Kidney glomerular epithelial cell (primary cell): Measurements from ENCODE around the gene NR3C1.

ENCODE experiments used
- DNase-seq: peaks from one replicate; lab custom pipeline; 2025; lab: John Stamatoyannopoulos, UW

The NR3C1 gene

DNA sequence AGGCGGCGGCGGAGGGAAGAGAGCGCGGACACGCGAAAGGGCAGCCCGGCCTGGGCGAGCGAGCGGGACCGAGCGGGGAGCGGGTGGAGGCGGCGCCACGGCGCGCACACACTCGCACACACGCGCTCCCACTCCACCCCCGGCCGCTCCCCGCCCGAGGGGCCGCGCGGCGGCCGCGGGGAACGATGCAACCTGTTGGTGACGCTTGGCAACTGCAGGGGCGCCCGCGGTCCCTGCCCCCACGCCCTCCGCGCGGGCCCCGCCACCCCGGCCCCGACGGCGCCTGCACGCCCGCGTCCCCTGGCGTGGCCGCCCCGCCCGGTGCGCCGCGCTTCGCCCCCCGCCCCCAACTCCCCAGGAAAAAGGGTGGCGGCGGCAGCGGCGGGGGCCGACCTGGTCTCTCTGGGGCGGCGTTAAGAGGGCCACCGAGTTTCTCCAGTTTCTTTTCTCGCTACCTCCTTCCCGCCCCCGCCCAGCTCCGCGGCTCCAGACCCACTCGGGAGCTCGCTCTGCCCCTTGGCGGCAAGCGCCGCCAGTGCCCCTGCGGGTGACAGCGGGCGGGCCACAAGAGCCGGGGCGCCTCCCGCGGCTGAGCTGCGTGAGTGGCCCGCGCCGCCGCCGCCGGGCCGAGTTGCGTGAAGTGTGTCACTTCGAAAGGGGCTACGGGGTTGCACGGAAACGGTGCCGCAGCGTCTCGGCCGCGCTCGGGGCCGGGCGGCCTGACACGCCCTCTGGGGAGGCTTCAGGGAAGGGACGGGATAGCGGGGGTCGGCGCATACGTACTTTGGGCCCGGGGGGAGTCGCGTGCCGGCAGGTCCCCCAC is at the start of gene NR3C1:
TSS of gene NR3C1 (minus strand) at position 94 of the 823 bp plus-strand sequence. CDS start 2,847 bp downstream, outside the sequence.
- DNase-seq, result peak; percentile 76

DNA sequence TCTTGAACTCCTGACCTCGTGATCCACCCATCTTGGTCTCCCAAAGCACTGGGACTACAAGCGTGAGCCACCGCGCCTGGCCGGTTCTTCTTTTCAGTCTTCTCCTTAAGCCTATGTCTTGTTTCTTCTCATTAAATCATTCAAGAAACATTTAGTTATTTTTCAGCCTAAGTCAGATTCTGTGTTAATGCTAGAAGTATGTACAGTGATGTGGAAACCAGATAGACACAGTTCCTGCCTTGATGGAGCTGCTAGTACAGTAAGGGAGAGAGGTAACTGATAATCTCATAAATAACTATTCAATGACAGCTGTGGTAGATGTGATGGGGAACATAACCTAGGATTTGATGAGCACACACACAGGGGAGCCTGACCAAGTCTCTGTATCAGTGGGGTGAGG is 46.3 kb upstream of the NR3C1 start:
- no peak for DNase-seq

DNA sequence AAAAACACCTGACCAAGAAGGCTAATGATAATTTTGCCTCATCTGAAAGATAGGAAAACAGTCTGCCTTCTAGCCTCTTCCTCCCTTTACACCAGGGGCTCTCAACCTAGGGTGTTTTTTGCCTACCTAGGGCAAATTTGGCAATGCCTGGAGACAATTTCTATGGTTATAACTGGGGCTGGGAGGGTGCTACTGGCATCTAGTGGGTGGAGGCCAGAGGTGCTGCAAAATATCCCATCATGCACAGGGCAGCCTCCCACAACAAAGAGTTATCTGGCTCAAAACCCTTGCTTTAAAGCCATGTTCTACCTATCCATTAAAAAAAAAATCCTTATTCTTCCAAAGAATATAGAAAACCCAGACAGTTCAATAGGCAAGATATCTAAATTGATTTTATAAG is 45.0 kb upstream of the NR3C1 start:
- no peak for DNase-seq

DNA sequence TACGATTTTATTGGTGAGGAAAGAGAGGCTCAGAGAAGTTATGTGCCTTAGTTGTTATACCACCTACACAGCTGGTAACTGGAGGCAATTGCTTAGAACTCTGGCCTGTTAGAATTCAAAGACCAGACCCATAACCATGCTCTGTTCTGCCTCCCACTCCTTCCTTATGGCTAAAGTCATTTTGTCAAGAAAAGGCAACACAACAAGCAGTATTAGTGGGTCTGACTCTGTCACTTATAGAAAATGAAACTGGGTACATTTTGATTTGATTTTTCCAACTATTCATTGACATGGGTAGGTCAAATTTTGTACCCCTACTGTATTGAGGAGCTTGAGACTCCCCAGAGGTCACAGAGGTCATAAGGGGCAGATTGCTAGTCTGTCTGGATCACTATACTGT is 44.5 kb upstream of the NR3C1 start:
- DNase-seq, result no peak

DNA sequence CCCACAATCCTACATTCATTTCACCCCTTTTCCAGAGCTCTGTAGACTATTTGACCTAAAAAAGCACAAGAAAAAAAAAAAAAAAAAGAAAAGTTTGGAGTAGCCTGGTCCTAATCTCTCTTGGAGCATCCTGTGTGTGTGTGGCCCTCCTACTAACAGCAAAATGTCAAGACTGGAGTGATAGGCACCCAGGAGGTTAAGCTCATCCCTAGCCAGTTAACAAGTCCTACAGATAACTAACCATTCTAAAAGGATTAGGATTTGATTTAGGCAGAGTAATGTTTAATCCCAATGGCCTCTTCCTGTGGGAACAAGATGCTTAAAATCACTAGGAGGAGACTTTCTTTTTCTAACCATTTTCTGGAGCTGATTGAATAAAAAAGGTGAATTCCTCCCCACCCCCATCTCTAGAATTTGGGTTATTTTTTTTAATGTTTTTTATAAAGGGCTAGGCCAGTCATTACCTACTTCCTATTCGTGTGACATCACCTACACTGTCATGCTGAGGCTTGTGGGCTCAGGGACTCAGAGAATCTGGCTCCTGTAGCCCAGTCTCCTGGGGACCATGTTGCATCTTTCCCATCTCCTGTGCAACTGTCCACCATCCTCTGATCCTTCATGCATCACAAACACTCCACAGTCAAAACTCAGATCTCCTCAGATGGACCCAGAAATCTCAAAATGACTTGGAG is 43.2 kb upstream of the NR3C1 start:
- no peak for DNase-seq

DNA sequence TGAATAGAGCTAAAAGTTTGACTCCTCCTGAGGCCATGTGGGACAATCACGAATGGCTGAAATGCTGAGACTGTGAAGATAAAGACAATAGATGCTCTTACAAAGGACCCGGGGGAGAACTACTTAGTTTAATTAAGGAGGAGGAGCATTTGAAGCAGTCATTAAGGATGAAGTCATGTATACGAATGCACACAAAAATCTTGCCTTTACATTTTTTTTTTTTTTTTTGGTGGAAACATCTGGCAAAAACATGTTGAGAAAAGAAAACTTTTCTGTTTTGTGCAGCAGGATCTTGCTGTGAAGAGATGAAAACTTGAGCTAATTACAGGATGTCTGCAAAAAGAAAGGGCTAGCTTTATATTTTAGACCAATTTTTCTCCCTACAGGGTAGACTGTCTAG is 42.3 kb upstream of the NR3C1 start:
- DNase-seq, result no peak

DNA sequence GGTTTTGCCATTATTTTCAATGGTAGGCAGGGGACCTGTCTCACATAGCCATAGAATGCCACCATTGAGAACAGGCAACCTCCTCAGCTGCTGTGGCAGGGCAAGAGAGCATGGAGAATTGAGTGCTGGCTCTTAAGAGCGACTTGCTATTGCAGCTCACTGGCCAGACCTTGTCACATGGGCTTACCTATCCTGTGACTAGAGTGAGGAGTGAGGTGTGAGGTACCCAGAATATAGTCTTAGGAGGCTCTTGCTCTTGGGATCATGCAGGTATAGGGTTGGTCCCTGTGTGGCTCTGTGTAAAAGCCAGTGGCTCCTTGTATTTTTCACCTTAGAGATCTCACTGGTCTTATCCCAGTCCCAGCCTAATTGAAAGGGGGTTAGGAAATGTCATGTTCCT is 39.8 kb upstream of the NR3C1 start:
- DNase-seq, result no peak

DNA sequence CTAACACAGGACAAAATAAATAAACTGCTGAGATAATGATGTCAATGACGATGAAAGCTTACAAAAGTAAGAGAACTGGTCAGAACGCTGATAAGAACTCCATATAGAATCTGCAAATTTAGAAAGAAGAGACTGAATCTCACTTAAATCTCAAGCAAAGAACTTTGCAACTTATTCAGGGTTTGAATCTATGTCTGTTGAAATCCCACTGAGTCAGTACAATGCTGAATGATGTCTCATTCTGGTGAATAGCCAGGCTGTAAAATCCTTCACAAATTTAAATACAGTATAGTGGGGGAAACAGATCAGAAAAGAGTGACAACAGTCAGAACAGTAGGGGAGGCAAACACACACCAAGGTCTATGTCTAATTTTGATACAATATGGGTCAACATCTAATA is 38.9 kb upstream of the NR3C1 start:
- DNase-seq, result no peak

DNA sequence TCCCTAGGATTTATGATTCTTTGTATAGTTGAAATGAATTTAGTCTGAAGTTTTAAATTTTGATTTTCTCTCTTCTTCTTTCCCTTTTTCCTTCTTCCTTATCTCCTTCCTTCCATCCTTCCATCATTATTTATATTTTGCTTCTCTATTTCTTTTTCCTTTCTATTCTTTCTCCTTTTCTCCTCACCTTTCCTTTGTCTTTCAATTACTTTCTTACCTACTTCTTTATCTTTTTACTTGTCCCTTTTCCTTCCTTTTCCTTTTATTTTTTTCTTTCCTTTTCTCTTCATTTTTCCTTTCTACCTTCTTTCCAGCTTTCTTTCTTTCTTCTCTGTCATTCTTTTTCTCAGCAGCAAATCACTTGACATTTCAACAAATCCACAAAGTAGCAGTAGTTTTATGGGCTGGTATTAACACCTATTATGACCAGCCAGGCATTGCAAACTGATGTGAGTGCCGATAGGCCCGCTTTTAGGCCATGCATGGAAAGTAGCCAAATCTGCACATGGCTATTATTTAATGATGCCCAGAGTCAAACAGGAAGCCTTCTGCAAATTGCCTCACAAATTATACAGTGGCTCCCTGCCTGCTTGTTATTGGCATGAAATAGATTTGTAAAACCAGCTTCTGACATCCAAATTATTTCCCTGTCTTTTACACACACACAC is 37.1 kb upstream of the NR3C1 start:
- DNase-seq, result no peak

DNA sequence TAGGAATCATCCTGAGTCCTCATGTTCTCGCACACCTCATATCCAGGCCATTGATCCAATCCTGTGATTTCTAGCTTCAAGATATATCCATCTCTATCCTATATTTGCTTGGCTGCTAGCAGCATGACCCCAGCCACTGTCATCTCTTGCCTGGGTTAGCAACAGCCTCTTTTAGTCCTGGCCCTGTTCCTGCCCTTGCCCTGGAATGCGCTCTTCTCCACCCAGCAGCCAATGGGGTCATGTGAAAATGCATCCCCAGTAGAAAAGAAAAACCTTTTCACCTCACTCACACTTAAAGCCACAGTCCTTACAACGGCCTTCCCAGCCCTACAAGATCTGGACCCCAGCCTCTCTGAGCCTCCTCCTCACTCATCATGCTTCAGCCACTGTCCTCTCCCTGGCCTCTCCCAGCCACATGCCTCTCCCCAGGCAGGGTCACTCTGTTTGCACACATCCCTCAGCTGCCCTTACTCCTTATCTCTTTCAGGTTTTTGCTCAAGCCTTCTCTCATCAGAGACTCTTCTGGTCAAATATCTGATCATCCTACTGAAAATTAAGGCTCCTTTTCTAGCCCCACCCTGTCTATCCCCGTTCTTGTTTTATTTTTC is 34.3 kb upstream of the NR3C1 start:
- no peak for DNase-seq

DNA sequence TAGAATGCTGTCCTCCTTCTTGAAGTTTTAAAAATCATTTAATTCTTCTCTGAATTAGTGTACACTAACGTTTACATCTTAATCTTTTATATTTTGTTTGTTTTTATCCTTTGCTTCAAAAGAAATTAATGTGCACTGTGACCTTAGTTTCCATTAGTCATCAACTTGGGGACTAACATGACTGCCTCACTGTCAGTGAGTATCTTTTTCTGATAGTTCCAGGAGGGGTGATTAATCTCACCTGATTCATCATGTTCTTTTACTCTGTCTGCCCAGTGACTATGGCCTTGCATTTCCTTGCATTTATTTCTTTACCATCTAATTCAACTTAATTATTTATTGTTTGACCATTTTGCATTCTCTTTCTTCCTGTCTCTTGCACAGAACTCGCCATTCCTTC is 33.4 kb upstream of the NR3C1 start:
- no peak for DNase-seq

DNA sequence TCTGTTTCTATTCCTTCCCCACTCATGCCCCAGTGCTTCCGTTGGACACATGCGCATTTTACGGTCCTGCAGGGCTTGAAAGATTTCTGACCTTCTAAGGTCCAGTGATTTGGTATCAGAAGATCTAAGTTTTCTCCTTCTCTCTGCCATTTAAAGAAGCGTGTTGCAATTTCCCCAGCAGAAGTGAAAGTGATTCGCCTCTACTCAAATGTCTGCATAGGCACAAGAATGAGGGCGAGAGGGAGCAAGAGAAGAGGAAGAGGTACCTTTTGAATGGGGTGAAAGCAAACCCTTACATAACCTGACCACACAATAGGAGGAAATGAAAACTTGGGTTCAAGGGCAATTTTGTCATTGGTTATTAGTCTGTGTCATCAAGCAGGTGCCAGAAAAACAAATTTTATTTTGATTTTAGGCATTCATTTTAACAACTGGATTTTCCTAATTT is 31.7 kb upstream of the NR3C1 start:
- no peak for DNase-seq

DNA sequence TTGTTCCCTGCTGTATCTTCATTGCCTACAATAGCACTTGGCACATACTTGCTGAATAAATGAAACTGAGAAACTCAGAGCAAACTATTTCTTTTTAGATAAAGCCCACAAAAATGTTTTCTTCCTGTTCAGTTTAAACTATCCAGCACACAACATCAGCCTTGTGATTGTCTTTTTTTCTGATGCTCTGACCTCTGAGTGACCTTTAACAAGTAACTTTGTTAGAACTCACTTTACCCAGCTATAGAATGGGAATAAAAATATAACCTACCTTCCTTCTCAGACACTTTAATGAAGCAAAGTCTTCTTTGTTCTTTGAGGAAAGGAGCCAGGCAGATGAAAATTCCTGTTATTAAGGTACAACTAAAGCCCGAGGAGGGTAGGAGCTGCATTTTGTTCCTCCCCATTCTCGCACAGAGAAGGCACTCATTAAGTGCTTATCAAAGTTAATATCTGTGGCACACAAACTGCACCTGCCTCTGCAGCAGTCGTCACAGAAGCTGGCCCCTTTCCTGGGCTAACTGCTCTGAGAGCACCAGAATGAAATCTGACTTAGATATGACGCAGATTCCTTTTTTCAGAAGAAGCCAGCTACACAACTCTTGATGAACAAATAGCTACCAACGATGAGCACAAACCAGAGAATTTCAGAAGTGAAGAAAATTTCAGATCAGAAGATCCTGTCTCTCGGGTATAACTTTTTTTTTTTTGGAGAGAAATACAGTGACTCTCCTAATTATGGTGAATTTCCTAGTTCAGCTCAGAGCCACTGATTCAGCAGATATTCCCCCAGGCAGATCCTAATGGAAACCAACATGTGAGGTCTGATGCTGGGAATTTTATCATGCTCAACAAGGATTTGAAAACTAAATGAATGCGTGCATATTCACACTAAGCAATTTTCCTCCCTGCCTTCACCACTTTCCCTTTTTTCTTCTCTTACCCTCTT is 31.0 kb upstream of the NR3C1 start:
- DNase-seq, result no peak

DNA sequence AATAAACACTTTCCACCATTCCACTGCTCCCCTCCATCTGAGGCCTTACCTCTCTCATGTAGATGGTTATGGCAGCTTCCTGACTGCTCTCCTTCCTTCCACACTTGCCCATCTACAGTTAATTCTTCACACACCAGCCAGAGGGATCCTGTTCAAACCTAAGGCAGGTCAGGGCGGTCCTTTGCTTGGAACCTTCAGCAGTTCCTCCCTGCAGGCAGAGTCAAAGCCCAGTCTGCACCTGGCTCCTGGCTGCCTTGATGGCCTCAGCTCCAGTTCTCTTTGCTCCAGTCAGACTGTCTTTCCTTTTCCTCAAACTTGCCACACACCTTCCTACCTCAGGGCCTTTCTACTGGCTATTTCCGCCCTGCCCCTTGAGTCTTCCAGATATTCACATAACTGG is 30.2 kb upstream of the NR3C1 start:
- DNase-seq, result no peak

DNA sequence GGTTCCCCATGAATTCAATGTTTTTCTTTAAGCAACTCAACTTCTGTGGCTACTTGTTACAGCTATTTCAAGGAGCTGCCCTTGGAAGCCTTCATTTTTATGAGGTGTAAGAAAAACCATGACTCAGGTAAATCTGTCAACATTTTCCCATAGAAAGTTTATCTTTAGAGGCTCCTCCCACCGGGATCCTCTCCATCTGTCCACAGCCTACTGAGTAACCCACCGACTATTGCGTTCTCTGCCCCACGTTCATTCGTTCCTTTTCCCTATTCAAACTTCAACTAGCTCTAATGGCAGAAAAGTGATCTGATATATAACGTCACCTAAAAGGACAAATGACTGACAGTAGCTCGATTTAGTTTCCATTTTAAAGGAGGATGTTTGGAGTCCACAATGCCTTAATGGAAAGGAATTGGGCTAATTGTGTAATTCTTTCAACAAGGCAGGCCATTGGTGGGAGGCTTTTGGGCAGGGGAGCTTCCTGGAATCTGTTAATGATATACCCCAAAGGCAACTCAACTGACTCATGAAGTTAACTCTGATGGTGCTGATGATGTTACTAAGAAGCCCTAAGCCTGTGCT is 29.3 kb upstream of the NR3C1 start:
- peak; percentile 89 for DNase-seq

DNA sequence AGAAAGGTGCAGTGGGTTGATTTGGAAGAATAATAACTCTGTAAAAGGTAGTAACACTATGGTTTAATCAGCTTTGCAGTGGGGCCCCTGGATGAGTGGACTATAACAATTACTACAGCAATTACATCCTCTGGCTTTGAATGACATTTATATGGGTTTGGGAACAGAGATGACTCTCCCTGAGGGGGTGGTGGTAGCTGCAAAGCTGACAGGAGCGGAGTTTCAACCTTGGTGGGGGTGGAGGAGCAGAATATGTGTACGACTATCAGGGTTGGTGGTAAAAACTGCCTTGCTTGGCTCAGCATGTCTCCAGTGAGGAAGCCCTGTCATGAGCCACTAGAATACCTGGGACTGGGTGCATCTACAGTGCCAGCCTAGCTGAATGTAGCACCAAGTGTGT is 28.3 kb upstream of the NR3C1 start:
- DNase-seq, result no peak

DNA sequence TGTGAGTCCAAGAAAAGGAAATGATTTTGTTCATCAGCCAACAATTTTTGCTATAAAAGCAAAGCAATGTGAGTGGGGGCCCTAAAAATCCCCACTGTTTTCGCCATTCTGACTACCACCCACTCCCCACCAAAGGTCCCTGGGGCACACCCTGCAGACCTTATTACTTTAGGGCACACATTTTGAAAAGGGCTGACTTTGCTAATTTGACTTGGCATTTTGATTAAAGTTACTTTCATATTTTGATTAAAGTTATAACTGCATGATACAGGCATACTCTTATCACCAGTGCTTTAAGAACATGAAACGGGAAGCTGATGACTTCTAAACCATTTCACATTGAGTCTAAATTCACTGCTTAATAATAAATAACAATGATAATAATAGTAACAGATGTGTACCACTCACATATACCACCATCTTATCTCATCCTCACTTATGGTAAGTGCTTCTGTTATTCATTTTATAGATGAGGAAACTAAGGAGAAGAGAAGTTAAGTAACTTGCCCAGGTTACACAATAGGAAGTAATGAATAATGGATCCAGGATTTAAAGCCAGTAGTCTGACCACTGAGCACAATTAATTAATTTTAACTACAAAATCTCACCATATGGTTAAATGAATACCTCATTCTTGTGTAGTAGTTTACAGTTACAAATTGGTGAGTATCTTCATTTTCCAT is 25.4 kb upstream of the NR3C1 start:
- DNase-seq, result no peak

DNA sequence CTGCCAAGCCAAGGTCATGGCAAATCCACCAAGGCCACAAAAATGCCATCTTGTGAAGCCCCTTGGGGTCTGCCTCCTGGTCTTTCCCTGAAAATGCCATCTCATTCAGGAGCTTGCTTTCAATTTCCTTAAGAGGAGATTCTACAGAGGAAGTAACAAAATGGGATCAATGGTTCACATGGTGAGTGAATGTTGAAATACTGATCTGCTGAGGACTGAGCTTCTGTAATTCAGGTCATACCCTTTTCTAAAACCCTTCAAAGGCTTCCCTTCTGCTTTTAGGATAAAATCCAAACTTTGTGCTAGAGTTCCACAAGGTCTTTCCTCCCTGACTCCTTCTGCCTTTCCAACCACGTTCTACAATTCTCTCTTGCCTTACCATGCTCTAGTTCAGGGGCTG is 24.7 kb upstream of the NR3C1 start:
- DNase-seq, result no peak

DNA sequence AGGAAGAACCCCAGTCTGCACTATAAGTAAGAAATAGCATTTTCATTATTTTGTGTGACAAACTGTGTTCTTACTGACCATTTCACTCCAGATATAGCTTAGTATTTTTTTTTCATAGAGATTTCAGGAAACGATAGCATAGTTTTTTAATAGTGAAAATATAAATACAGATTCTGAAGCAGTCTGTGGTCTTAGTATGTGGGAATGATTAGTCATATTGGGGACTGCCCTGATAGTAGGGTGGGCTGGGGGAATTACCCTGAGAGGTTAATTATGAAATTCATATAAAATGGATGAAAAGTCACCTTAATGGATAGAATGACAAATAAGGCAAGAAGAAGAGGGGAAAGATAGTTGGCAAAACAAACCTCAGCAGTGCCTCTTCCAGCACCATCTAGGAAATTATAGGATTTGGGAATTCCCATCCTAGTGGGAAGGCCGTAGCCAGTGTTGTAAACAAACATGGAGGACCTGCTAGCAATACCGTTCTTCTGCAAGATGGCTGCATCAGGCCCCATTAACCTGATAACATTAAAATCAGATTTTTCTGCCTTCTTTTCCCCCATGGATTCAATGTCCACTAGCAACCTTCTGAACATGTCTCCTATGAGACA is 23.7 kb upstream of the NR3C1 start:
- no peak for DNase-seq

DNA sequence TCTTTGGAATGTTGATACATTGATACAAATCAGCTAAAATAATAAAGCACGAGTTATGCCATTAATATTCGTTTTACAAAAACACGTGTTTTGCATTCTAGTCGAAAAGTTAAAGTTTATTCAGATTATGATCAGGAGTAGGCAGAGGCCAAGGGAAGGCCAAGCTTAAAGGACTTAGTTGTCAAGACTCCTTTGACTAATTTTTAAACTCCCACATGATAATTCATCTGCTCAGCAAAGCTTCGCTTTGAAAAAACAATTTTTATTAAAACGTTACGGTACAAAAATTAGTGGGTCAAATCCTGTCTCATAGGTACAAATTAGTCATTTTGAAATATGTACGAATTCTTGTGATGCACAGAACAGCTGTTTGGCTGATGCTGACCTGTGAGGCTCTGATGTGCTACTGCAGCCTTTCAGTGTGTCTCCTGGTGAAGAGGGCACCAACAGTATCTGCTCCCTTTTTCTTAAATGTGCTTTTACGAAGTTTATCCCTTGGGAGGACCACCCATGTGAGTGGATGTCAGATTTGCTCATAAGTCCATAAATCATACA is 23.0 kb upstream of the NR3C1 start:
- DNase-seq, result no peak
